Stimulated activated CD8-positive, alpha-beta memory T cell treated with anti-CD3 and anti-CD28 coated beads, Interleukin-15, amount 100 ng/mL, for 1 hour (primary cell): ENCODE results near the gene ANTXRL.
"Not testable (repeated sequence)": the region's sequence is repeated elsewhere in the genome, so short reads cannot be mapped to it uniquely, and the experiment has no call there.

Experiments
- DNase-seq: peaks from one replicate; pipeline ENCODE4 v3.0.0-alpha.2; 2020; ENCODE audit warnings: low read depth

Gene ANTXRL

GRCh38 chr10:46295350-46296010 is 8.7 kb downstream of the ANTXRL start:
- DNase-seq, result not testable (repeated sequence)

DNA sequence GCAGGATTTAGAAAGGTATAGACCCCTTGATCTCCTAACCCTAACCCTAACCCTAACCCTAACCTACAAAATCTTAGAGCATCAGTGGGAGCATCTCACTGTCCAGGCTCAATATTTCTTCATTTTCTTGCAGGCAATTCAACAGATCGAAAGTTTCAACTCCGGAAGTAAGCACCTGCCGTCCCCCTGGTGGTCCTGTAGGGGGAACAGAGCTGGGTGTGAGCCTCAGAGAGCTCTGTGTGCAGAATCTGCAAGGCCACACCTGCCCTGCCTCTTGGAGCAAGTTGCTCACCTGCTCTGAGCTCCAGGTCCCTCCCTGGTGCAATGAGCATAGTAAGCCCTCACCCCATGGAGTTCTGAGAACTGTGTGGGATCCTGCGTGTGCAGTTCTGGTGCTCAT is 9.3 kb downstream of the ANTXRL start:
- DNase-seq, result not testable (repeated sequence)

GRCh38 chr10:46296641-46297141 is 9.9 kb downstream of the ANTXRL start:
- no peak for DNase-seq

- no peak for DNase-seq
Measured at GRCh38 chr10:46297406-46298204, 10.8 kb downstream of the ANTXRL start.

DNA sequence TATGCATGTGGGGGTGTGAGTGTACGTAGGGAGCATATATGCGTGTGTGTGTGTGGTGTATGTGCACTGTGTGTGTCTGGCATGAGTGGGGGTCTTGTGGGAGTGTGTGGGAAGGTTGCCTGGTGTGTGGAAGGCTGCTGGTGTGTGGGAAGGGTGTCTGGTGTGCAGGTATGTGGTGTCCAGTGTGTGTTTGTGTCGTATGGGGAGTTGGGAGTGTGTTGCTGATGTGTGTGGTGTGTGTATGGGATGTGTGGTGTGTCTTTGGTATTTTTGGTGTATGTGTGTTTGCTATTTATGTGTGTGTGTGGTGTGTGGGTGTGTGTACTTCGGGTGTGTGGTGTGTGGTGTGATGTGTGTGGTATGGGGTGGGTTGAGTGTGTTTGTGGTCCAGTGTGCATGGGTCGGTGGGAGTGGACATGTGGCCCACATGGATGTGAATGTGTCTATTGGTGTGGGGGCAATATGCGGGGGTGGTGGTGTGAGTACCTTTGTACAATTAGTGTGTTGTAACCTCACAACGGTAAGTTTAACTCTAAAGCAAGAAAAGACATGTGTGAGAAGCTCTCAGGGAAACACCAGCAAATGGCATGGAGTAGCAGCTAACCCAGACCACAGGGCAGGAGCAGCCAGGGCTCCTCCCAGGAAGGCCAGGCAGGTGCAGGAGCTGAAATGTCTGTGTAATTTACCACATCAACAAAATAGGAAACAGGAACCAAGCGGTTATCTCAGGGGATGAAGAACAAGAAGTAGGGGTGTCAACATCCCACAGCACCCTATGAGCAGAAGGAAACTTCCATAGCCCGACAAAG is 11.9 kb downstream of the ANTXRL start:
- no peak for DNase-seq

- DNase-seq, result no peak
Measured at GRCh38 chr10:46299286-46299535, 12.4 kb downstream of the ANTXRL start.

GRCh38 chr10:46299536-46300369 is 13.0 kb downstream of the ANTXRL start:
- DNase-seq, result no peak

DNA sequence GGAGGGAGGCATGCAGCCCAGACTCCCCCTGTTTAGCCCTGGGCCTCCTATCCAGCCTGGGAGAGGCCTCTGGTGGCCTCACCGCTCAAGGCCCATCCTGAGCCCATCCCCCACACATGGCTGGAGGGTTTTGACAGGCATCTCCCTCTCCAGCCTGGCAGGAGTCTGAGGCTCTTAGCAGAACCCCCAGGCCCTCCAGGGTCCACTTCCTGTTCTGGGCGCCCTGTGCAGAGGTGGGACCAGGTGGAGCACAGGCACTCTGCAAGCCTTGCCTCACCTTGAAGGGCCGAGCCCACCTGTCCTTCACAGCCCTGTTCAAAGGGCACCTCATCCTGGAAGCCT is 13.5 kb downstream of the ANTXRL start:
- not testable (repeated sequence) for DNase-seq

GRCh38 chr10:46301056-46301645 is 14.4 kb downstream of the ANTXRL start:
- no peak for DNase-seq

- no peak for DNase-seq
Measured at GRCh38 chr10:46301721-46302479, 15.1 kb downstream of the ANTXRL start.

GRCh38 chr10:46302765-46303352 is 16.1 kb downstream of the ANTXRL start:
- not testable (repeated sequence) for DNase-seq

DNA sequence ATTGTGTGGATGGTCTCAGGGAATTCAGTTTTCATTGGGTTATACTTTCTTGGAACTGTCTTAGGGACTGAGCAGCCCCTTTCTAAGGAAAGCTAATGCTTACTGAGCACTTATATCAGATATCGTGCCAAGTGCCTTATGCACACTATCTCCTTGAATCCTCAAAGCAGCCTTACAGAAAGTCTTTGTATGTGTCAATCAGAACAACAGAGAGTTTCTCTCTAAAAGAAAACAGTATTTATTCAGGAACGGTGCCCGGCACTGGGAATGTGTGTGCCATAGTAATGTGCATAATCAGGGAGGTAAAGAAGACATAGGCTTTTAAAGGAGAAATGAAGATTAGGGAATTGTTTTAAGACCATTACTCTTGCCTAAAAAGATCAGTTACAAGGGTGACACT is 17.3 kb downstream of the ANTXRL start:
- DNase-seq, result no peak

- DNase-seq, result not testable (repeated sequence)
Measured at GRCh38 chr10:46304671-46305070, 17.9 kb downstream of the ANTXRL start.

DNA sequence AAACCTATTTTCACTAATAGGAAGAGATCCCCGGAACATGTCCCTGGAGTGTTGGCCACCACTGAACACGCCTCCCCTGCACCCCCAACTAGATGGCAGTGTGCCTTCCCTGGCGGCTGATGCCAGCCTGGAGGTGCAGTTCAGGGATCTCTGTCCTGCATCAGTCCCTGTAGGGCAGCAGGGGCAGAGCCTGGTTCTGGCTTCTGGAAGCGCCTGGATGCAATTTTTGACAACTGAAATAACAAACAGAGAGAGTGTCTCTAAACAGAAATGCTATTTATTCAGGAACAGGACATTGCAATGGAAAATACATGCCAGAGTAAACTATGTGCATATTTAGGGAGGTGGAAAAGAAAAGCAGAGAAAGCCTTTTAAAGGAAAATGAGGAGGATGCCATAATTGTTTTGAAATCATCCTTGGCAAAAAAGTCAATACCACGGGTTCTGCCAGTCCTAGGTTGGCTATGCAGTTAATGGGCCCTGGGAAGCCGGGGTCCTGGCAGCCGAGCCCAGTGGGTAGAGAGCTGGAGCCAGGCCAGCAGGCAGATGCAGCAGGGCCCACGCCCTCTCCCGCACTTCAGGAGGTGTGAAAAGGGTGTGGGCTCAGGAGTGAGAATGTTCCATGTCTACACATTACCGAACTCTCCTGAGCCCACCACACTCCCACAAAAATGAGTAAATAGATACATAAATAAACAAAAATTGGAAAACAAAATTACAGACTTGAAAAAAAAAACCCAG is 18.5 kb downstream of the ANTXRL start:
- no peak for DNase-seq

GRCh38 chr10:46305986-46306385 is 19.2 kb downstream of the ANTXRL start:
- DNase-seq, result no peak

GRCh38 chr10:46306516-46307184 is 19.9 kb downstream of the ANTXRL start:
- DNase-seq, result no peak

DNA sequence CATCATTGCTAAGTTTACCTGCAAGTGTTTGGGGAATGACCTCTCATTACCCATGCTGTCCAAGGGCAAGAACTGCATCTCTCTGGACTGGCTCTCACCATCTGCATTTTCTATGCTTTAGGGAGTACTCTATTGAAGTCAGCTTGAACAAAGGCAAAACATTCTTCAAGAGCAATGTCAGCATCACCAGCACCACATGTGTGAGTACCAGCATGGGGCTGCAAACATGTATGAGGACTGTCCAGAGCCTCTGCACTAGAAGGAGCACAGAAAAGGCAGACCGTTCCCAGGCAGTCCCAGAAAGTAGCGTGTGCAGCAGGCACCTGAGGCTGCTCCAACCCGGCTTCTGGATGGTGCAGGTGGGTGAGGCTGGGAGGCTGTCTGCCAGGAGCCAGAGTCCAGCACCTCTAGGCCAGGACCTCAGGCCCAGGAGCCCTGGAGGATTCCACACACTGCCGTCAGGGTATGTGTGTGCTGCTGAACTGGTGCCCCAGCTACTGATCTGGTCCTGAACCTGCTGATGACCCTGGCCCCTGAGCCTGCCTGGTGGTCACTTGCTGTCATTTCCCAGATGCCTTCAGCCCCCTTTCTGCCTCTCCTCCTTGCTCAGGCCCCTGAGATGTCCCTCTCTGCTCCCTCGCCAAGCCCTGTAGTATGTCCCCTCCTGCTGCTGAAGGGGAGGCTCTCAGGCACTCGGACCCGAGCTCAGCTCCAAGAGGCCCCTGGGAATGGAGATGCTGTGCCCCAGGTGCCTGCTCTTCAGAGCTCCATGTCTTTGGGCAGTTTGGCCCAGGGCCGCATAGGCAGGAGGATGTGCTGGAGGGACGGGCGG is 20.7 kb downstream of the ANTXRL start:
- DNase-seq, result no peak

DNA sequence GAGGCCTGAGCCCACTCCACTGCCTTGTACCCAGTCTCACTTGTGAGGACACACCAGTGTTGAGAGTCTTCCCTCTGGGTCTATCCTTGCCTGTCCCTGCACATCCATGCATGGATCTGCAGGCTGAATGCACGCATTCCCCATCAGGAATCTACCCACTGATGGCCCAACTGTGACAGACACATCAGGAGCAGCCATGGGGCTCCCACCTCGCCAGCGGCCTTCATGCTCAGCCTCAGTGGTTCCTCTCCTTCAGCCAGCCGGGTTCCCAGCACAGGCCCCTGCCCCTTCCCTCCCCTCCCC is 21.3 kb downstream of the ANTXRL start:
- no peak for DNase-seq
